Lung (tissue), 12 donors: ENCODE results near the gene SFSWAP. TPM values are rescaled to one million over a fixed set of nuclear protein-coding genes. Genes with fewer than 3 reads are reported as not detected.

Experiments
- ATAC-seq: fragments of 200-7000 bp; cut with Tn5 transposase; one replicate; pipeline ENCODE4 v1.9.1; 2020; ENCODE audit warnings: moderate number of reproducible peaks; ENCODE audit not compliant: insufficient read depth, low FRiP score
- DNase-seq, 3 donors: peaks; one replicate each; pipeline ENCODE4 v3.0.0-alpha.2; 2013 to 2017
- H3K27ac ChIP-seq, 2 donors: one replicate each; pipeline ENCODE4 v1.5.1; 2013; ENCODE audit warnings: mild to moderate bottlenecking in 2 of 2, moderate library complexity in 2 of 2, control low read depth in 1 of 2, inconsistent platforms in 1 of 2, low read depth in 1 of 2, low read length in 1 of 2
- H3K27me3 ChIP-seq, 3 donors: one replicate each; pipeline ENCODE4 v1.5.1; 2013; ENCODE audit warnings: low read length in 2 of 3; ENCODE audit not compliant: control insufficient read depth in 3 of 3, insufficient read depth in 3 of 3
- H3K36me3 ChIP-seq, 4 donors: one replicate each; pipeline ENCODE4 v1.5.1; 2013; ENCODE audit warnings: low read length in 4 of 4, mild to moderate bottlenecking in 1 of 4, moderate library complexity in 1 of 4; ENCODE audit not compliant: control insufficient read depth in 4 of 4, insufficient read depth in 4 of 4
- H3K4me1 ChIP-seq, 5 donors: one replicate each; pipeline ENCODE4 v1.5.1; 2013; ENCODE audit warnings: low read length in 5 of 5, mild to moderate bottlenecking in 2 of 5, moderate library complexity in 1 of 5; ENCODE audit not compliant: control insufficient read depth in 5 of 5, insufficient read depth in 5 of 5
- H3K4me3 ChIP-seq: one replicate; pipeline ENCODE4 v1.5.1; 2013; ENCODE audit warnings: mild to moderate bottlenecking, control low read depth, moderate library complexity
- H3K9ac ChIP-seq, 2 donors: one replicate each; pipeline ENCODE4 v1.5.1; 2013; ENCODE audit warnings: low read length in 2 of 2, control low read depth in 1 of 2; ENCODE audit not compliant: insufficient read depth in 1 of 2
- H3K9me3 ChIP-seq, 4 donors: one replicate each; pipeline ENCODE4 v1.5.1; 2013; ENCODE audit warnings: low read length in 3 of 4, mild to moderate bottlenecking in 1 of 4, moderate library complexity in 1 of 4; ENCODE audit not compliant: control insufficient read depth in 4 of 4, insufficient read depth in 3 of 4
- WGBS, 2 donors: extraction: QIAGEN DNeasy Blood & Tissue Kit; methylation state at CpG; one replicate each; pipeline ENCODE4 v1.1.7; 2013; 5-methylcytosine and 5-hydroxymethylcytosine counted together
- polyA plus RNA-seq, 2 donors: library from polyadenylated mRNA; stranded (reverse); fragments of 200-250 nt; gene quantifications; one replicate each; pipeline ENCODE4 v1.2.1, GENCODE V29; 2013
- total RNA-seq, 2 donors: library from RNA; depleted of rRNA in 1 of 2; stranded (reverse); fragments of >200 nt in 1 of 2; gene quantifications; one replicate each; pipeline ENCODE4 v1.2.1, GENCODE V29; 2014 to 2021
- TF ChIP-seq, protein P1 (sequence below): IDR thresholded peaks from 2 replicates; pipeline ENCODE4 v1.5.1; 2012; ENCODE audit warnings: mild to moderate bottlenecking; ENCODE audit errors: control extremely low read depth, extremely low read depth
- donor health status: control.
- donor health status: control.
- donor health status: Bipolar disorder and iron deficiency.
- donor health status: healthy.
- donor health status: DM: yes; HTN: yes; CAD: no.

The SFSWAP gene
- total and polyA plus RNA-seq, 4 donors, result 23.3 to 49.9 (median 40.0) TPM

DNA sequence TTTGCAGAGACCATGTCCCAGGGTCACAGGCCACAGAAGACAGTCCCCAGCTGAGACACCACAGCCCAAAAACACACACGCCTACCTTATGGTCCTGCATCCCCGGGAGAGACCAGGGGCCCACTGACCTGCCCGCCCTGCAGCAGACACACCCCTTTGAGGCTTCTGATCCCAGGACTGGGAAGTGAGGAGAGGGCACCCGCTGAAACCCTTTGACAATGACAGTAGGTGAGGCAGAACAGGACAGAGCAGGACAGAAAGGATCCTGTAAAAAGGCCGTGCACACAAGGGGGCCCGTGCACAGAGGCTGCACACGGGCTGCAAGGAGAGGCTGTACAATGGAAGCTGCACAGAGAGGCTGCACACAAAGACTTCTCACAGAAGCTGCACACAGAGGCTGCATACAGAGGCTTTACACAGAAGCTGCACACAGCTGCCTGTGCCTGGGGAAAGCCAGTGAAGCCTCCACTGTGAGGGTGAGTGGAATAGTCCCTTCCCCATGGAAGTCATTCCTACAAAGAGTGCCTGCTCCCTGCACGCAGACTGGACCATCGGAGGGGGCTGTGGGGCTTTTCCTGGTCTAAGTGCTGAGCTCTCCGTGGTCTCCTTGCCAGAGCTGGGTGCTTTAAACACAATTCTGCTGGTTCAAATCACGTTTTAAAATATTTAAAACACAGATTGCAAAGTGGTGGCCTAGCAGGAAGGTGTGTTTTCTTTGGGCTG is 16.6 kb upstream of the SFSWAP start:
- ATAC-seq, result no peak
- peaks cover 0 to 2% (median 0%) of the 10 kb centered on the region in 4 donors for H3K9me3 ChIP-seq
- peaks cover 0 to 7% (median 2%) of the 10 kb centered on the region in 3 donors for H3K27me3 ChIP-seq
- no peak overlapping the region for H3K27ac ChIP-seq
- no peaks in the 10 kb centered on the region for H3K4me1 ChIP-seq
- H3K4me3 ChIP-seq, result no peak overlapping the region
- no peaks in the 10 kb centered on the region for H3K36me3 ChIP-seq
- H3K9ac ChIP-seq, result no peak overlapping the region
- no peak for DNase-seq
- TF ChIP-seq, protein P1, sequence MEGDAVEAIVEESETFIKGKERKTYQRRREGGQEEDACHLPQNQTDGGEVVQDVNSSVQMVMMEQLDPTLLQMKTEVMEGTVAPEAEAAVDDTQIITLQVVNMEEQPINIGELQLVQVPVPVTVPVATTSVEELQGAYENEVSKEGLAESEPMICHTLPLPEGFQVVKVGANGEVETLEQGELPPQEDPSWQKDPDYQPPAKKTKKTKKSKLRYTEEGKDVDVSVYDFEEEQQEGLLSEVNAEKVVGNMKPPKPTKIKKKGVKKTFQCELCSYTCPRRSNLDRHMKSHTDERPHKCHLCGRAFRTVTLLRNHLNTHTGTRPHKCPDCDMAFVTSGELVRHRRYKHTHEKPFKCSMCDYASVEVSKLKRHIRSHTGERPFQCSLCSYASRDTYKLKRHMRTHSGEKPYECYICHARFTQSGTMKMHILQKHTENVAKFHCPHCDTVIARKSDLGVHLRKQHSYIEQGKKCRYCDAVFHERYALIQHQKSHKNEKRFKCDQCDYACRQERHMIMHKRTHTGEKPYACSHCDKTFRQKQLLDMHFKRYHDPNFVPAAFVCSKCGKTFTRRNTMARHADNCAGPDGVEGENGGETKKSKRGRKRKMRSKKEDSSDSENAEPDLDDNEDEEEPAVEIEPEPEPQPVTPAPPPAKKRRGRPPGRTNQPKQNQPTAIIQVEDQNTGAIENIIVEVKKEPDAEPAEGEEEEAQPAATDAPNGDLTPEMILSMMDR, result no peak
- 82 to 86% methylated on average over 11 of the region's 11 CpGs for WGBS, 2 donors

- Histone ChIP-seq H3K4me3 (no peak overlapping the region), H3K4me1 (no peaks in the 10 kb centered on the region), H3K9me3 (peaks cover 0 to 2% (median 0%) of the 10 kb centered on the region in 4 donors), H3K27ac (no peak overlapping the region), H3K27me3 (peaks cover 0 to 9% (median 2%) of the 10 kb centered on the region in 3 donors), H3K9ac (no peak overlapping the region), H3K36me3 (no peaks in the 10 kb centered on the region)
- 89 to 94% methylated on average over 16 of the region's 16 CpGs for WGBS, 2 donors
- DNase-seq (no peak), ATAC-seq (no peak)
- TF ChIP-seq, protein P1, result no peak
Observed at GRCh38 chr12:131695968-131696367, 14.9 kb upstream of the SFSWAP start.

DNA sequence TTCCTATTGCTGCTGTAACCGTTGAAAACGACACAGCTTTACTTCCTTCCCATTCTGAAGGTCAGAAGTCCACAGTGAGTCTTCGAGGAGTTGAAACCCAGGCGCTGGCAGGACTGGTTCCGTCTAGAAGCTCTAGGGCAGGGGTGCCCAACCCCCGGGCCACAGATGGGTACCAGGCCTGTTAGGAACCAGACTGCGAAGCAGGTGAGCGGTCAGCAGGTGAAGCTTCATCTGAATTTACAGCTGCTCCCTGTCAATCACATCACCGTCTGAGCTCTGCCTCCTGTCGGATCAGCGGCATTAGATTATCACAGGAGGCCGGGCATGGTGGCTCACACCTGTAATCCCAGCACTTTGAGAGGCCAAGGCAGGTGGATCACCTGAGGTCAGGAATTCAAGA is 12.6 kb upstream of the SFSWAP start:
- Histone ChIP-seq H3K9me3 (peaks cover 0 to 6% (median 4%) of the 10 kb centered on the region in 4 donors), H3K4me1 (no peaks in the 10 kb centered on the region), H3K9ac (no peak overlapping the region), H3K36me3 (no peaks in the 10 kb centered on the region), H3K27ac (no peak overlapping the region), H3K27me3 (peaks cover 0 to 6% (median 0%) of the 10 kb centered on the region in 3 donors), H3K4me3 (no peak overlapping the region)
- TF ChIP-seq, protein P1, result no peak
- no peak for ATAC-seq
- WGBS, 2 donors, result 56 to 65% methylated on average over 12 of the region's 12 CpGs
- DNase-seq, result no peak
